NCI-H1694 treated with DMSO at 0.1 percent for 48 hours (cell line): ENCODE measurements around the gene FBXL5.

ENCODE experiments used
- DNase-seq: peaks from one replicate; lab custom pipeline; 2025; lab: John Stamatoyannopoulos, UW

Gene FBXL5

GRCh38 chr4:15655223-15656037 lies at the start of gene FBXL5:
TSS of gene FBXL5 (minus strand) at chr4:15655357. CDS start at chr4:15655287, 70 bp downstream.
- peak; percentile 45 for DNase-seq

GRCh38 chr4:15704129-15704528 lies 49.0 kb upstream of the FBXL5 start:
- DNase-seq, result no peak

GRCh38 chr4:15703439-15703838 lies 48.3 kb upstream of the FBXL5 start:
- DNase-seq, result no peak

- DNase-seq, result no peak
These were observed 47.8 kb upstream of the FBXL5 start, which contains the start of gene BST1 for GRCh38 chr4:15702941-15703403. TSS of gene BST1 (plus strand) at chr4:15703065. CDS start at chr4:15703145, 80 bp downstream.

- no peak for DNase-seq
These were observed 41.7 kb upstream of the FBXL5 start for GRCh38 chr4:15696866-15697265.

- DNase-seq, result no peak
These were observed 40.6 kb upstream of the FBXL5 start for GRCh38 chr4:15695729-15696128.

GRCh38 chr4:15695240-15695699 lies 40.1 kb upstream of the FBXL5 start:
- DNase-seq, result no peak

GRCh38 chr4:15694431-15694830 lies 39.3 kb upstream of the FBXL5 start:
- DNase-seq, result no peak

GRCh38 chr4:15692602-15693001 lies 37.4 kb upstream of the FBXL5 start:
- DNase-seq, result no peak

GRCh38 chr4:15691346-15692135 lies 36.4 kb upstream of the FBXL5 start:
- DNase-seq, result no peak

- no peak for DNase-seq
These were observed 35.1 kb upstream of the FBXL5 start for GRCh38 chr4:15690020-15690809.

GRCh38 chr4:15689540-15689939 lies 34.4 kb upstream of the FBXL5 start:
- no peak for DNase-seq

- no peak for DNase-seq
These were observed 32.9 kb upstream of the FBXL5 start for GRCh38 chr4:15688051-15688450.

GRCh38 chr4:15684498-15684897 lies 29.3 kb upstream of the FBXL5 start:
- no peak for DNase-seq

GRCh38 chr4:15683143-15683495 lies 28.0 kb upstream of the FBXL5 start:
- DNase-seq, result no peak

GRCh38 chr4:15682242-15683142 lies 27.3 kb upstream of the FBXL5 start:
- no peak for DNase-seq

- DNase-seq, result peak; percentile 87
These were observed 26.4 kb upstream of the FBXL5 start, which contains the start of gene FAM200B for GRCh38 chr4:15681372-15682241. TSS of gene FAM200B (plus strand) at chr4:15681827. CDS start at chr4:15686978, 5,151 bp downstream.

GRCh38 chr4:15681067-15681371 lies 25.9 kb upstream of the FBXL5 start:
- DNase-seq, result no peak

GRCh38 chr4:15677507-15677988 lies 22.4 kb upstream of the FBXL5 start:
- no peak for DNase-seq

GRCh38 chr4:15676899-15677298 lies 21.7 kb upstream of the FBXL5 start:
- no peak for DNase-seq
